H1 (cell line): Measurements from ENCODE around the gene TRPT1. TPM values are rescaled to one million over a fixed set of nuclear protein-coding genes. Genes with fewer than 3 reads are reported as not detected.

Experiments used
- CTCF ChIA-PET: fragments of 300-600 bp; sonication (Branson Sonifier 250); formaldehyde crosslinking; loops from one replicate; lab custom pipeline; 2021; ENCODE audit not compliant: partially characterized antibody; lab: Charles Lee
- POLR2A ChIA-PET: fragments of 300-600 bp; sonication (Branson Sonifier 250); formaldehyde crosslinking; loops from one replicate; lab custom pipeline; 2021; ENCODE audit warnings: inconsistent platforms; ENCODE audit not compliant: partially characterized antibody; lab: Charles Lee
- DNase-seq, 2 experiments: peaks; one replicate each; pipeline versions ENCODE4 v3.0.0 to v3.0.0-alpha.2; 2010 to 2022; ENCODE audit warnings: low spot score in 2 of 2, low read depth in 1 of 2, mixed read lengths in 1 of 2
- FAIRE-seq: peaks from 2 replicates; lab custom pipeline; 2011; peaks lifted over from hg19 to GRCh38; lab: Jason Lieb, UNC
- H2AFZ ChIP-seq: 2 replicates; pipeline ENCODE4 v1.8.1; 2012; ENCODE audit warnings: low read length, inconsistent platforms
- H2AK5ac ChIP-seq: 2 replicates; pipeline ENCODE4 v1.6.1; 2013; ENCODE audit warnings: low read depth, low read length
- H2BK120ac ChIP-seq: replicated peaks from 2 replicates; pipeline ENCODE3; 2013; ENCODE audit warnings: low read depth, low read length, inconsistent platforms
- H2BK12ac ChIP-seq: 2 replicates; pipeline ENCODE4 v1.6.1; 2013; ENCODE audit warnings: low read depth, low read length
- H2BK15ac ChIP-seq: 2 replicates; pipeline ENCODE4 v1.6.1; 2013; ENCODE audit warnings: low read length
- H2BK20ac ChIP-seq: 2 replicates; pipeline ENCODE4 v1.6.1; 2013; ENCODE audit warnings: low read length
- H2BK5ac ChIP-seq: 2 replicates; pipeline ENCODE4 v1.6.1; 2013; ENCODE audit warnings: low read depth, low read length
- H3K14ac ChIP-seq: 2 replicates; pipeline ENCODE4 v1.6.1; 2013; ENCODE audit warnings: inconsistent platforms; ENCODE audit not compliant: insufficient read length
- H3K18ac ChIP-seq: 2 replicates; pipeline ENCODE4 v1.6.1; 2013; ENCODE audit warnings: low read length; ENCODE audit errors: extremely low read depth
- H3K23ac ChIP-seq: 2 replicates; pipeline ENCODE4 v1.6.1; 2013; ENCODE audit warnings: inconsistent platforms; ENCODE audit not compliant: insufficient read length
- H3K23me2 ChIP-seq: 2 replicates; pipeline ENCODE4 v1.6.1; 2013; ENCODE audit warnings: low read depth, low read length
- H3K27ac ChIP-seq: 2 replicates; pipeline ENCODE4 v1.6.1; 2011; ENCODE audit warnings: low read depth, low read length, inconsistent platforms
- H3K27me3 ChIP-seq, 4 experiments: replicated peaks in 1 of 4; 1 replicate in 1 of 4; 2 replicates in 3 of 4; pipeline versions ENCODE4 v1.6.1 to v1.8.1; 2011 to 2013; ENCODE audit warnings: low read length in 3 of 4, mild to moderate bottlenecking in 3 of 4, inconsistent platforms in 2 of 4, mixed read lengths in 2 of 4, moderate library complexity in 1 of 4; ENCODE audit not compliant: control insufficient read depth in 3 of 4, insufficient read depth in 3 of 4; ENCODE audit errors: extremely low read depth in 1 of 4
- H3K36me3 ChIP-seq, 4 experiments: 2 replicates each; pipeline versions ENCODE4 v1.6.1 to v1.8.1; 2011 to 2013; ENCODE audit warnings: mild to moderate bottlenecking in 4 of 4, low read length in 3 of 4, moderate library complexity in 2 of 4, control low read depth in 1 of 4, inconsistent platforms in 1 of 4; ENCODE audit not compliant: insufficient read depth in 4 of 4, control insufficient read depth in 2 of 4
- H3K4ac ChIP-seq: replicated peaks from 2 replicates; pipeline ENCODE3; 2013; ENCODE audit warnings: low read length, low read depth, mixed read lengths, inconsistent platforms; ENCODE audit not compliant: insufficient read length
- H3K4me1 ChIP-seq, 4 experiments: replicated peaks in 1 of 4; 1 replicate in 1 of 4; 2 replicates in 3 of 4; pipeline versions ENCODE4 v1.6.1 to v1.8.1; 2011 to 2013; ENCODE audit warnings: low read length in 3 of 4, inconsistent platforms in 2 of 4, mixed read lengths in 1 of 4; ENCODE audit not compliant: insufficient read depth in 4 of 4, control insufficient read depth in 3 of 4
- H3K4me2 ChIP-seq, 2 experiments: 2 replicates each; pipeline versions ENCODE4 v1.6.1 to v1.8.1; 2011 to 2013; ENCODE audit warnings: low read depth in 2 of 2, low read length in 2 of 2, control low read depth in 1 of 2, inconsistent platforms in 1 of 2, mild to moderate bottlenecking in 1 of 2; ENCODE audit not compliant: insufficient read depth in 1 of 2
- H3K4me3 ChIP-seq, 4 experiments: fragments of 200-600, 300-600 bp in 1 of 4; sonication (generic), shearing (Covaris generic), sonication (Bioruptor Twin) in 1 of 4; 2 replicates each; pipeline versions ENCODE4 v1.5.1 to v1.8.1; 2011 to 2016; ENCODE audit warnings: low read length in 4 of 4, low read depth in 3 of 4, control low read depth in 2 of 4, inconsistent platforms in 2 of 4, mild to moderate bottlenecking in 2 of 4, mixed read lengths in 1 of 4, moderate library complexity in 1 of 4; ENCODE audit not compliant: insufficient read depth in 2 of 4; ENCODE audit errors: extremely low read depth in 1 of 4
- H3K56ac ChIP-seq: replicated peaks from 2 replicates; pipeline ENCODE3; 2013; ENCODE audit warnings: low read depth, mild to moderate bottlenecking, mixed read lengths, low read length, inconsistent platforms; ENCODE audit not compliant: insufficient read length
- H3K79me1 ChIP-seq: 2 replicates; pipeline ENCODE4 v1.6.1; 2013; ENCODE audit warnings: low read depth, low read length, control low read depth
- H3K79me2 ChIP-seq, 2 experiments: 2 replicates each; pipeline versions ENCODE4 v1.6.1 to v1.8.1; 2012 to 2013; ENCODE audit warnings: low read length in 2 of 2, mild to moderate bottlenecking in 2 of 2, inconsistent platforms in 1 of 2; ENCODE audit not compliant: insufficient read depth in 2 of 2, control insufficient read depth in 1 of 2
- H3K9ac ChIP-seq, 4 experiments: replicated peaks in 1 of 4; 1 replicate in 1 of 4; 2 replicates in 3 of 4; pipeline versions ENCODE4 v1.6.1 to v1.8.1; 2011 to 2013; ENCODE audit warnings: low read depth in 3 of 4, low read length in 3 of 4, control low read depth in 2 of 4, mild to moderate bottlenecking in 2 of 4, moderate library complexity in 2 of 4, inconsistent platforms in 1 of 4; ENCODE audit errors: extremely low read depth in 1 of 4
- H3K9me3 ChIP-seq, 2 experiments: 2 replicates each; pipeline versions ENCODE4 v1.6.1 to v1.8.1; 2012 to 2013; ENCODE audit warnings: mild to moderate bottlenecking in 2 of 2, moderate library complexity in 2 of 2, control low read depth in 1 of 2, inconsistent platforms in 1 of 2, low read depth in 1 of 2, low read length in 1 of 2, mixed read lengths in 1 of 2; ENCODE audit not compliant: insufficient read depth in 2 of 2
- H4K20me1 ChIP-seq, 2 experiments: replicated peaks in 1 of 2; 2 replicates each; pipeline versions ENCODE3 to v1.8.1; 2011 to 2013; ENCODE audit warnings: inconsistent platforms in 2 of 2, low read length in 2 of 2, mild to moderate bottlenecking in 1 of 2; ENCODE audit not compliant: insufficient read depth in 2 of 2, control insufficient read depth in 1 of 2
- H4K5ac ChIP-seq: 2 replicates; pipeline ENCODE4 v1.6.1; 2013; ENCODE audit warnings: low read length, low read depth, mixed read lengths, inconsistent platforms; ENCODE audit not compliant: insufficient read length
- H4K8ac ChIP-seq: 2 replicates; pipeline ENCODE4 v1.8.0; 2013; ENCODE audit warnings: mild to moderate bottlenecking, moderate library complexity, low read length, inconsistent platforms; ENCODE audit not compliant: insufficient read depth; ENCODE audit errors: extremely low read depth
- H4K91ac ChIP-seq: replicated peaks from 2 replicates; pipeline ENCODE3; 2013; ENCODE audit warnings: low read length, mixed read lengths, inconsistent platforms; ENCODE audit not compliant: insufficient read length
- CEBPB ChIP-seq: IDR thresholded peaks from 2 replicates; pipeline ENCODE4 v1.6.1; 2012; ENCODE audit warnings: low read depth, low read length
- WGBS, 2 experiments: shearing (Covaris generic) in 1 of 2; methylation state at CpG; one replicate each; pipeline versions ENCODE4 v1.1.6 to v1.1.7; 2013 to 2015; ENCODE audit warnings: low lambda C conversion rate in 2 of 2, mixed read lengths in 2 of 2, inconsistent platforms in 1 of 2, low coverage in 1 of 2, missing lambda C conversion rate in 1 of 2; ENCODE audit not compliant: insufficient replicate concordance in 2 of 2, insufficient coverage in 1 of 2, insufficient read length in 1 of 2; ENCODE audit errors: extremely low coverage in 1 of 2, missing lambda C conversion rate in 1 of 2; 5-methylcytosine and 5-hydroxymethylcytosine counted together
- polyA plus RNA-seq, 7 experiments: library from polyadenylated mRNA; depleted of rRNA in 3 of 7; stranded (reverse) in 5 of 7; unstranded in 2 of 7; fragments of >200 nt in 5 of 7; fragments of 200-250 nt in 2 of 7; gene quantifications; 1 replicate in 5 of 7; 2 replicates in 1 of 7; 4 replicates in 1 of 7; pipeline versions ENCODE4 v1.2.1 to v1.2.3, GENCODE V29; 2011 to 2013; ENCODE audit warnings: missing spikeins in 2 of 7, mixed read lengths in 2 of 7
- total RNA-seq: library from RNA; stranded (reverse); fragmentation: NEBNext Ultra II Directional; extraction: Animal tissue kit (Norgen Biotek cat#: 25700); gene quantifications from 2 replicates; pipeline ENCODE4 v1.2.1, GENCODE V29; 2021

Gene TRPT1
- total and polyA plus RNA-seq, 2 of the 8 experiments (the other 6 are each of a cell fraction or from before 2014, with no cell fraction given) = 34.5 to 74.6 TPM

- POLR2A ChIA-PET = interaction anchor here (0.6 to 12.4 kb wide), 5 partner anchors 14 to 112 kb away, joined by 3 to 186 read pairs (median 4); partner anchors contain the start of genes ESRRA and FERMT3
These were observed 33.6 kb downstream of the TRPT1 start for GRCh38 chr11:64192434-64192833.

More at GRCh38 chr11:64192434-64192833, 33.6 kb downstream of the TRPT1 start:
- no peak overlapping the region for H2BK15ac ChIP-seq
- H3K36me3 ChIP-seq = peaks cover 32 to 61% (median 50%) of the 10 kb centered on the region in 4 experiments
- H3K79me1 ChIP-seq = peaks cover 11% of the 10 kb centered on the region
- H4K91ac ChIP-seq = no peak overlapping the region
- H4K5ac ChIP-seq = no peak overlapping the region
- H3K4me1 ChIP-seq = peaks cover 0 to 2% (median 0%) of the 10 kb centered on the region in 4 experiments; a peak in 1 of 7 replicates
- CTCF ChIA-PET = interaction anchor here (1.4 to 4.0 kb wide), 3 partner anchors 13 to 51 kb away, joined by 3 to 30 read pairs (median 5); partner anchors contain the start of gene FERMT3
- FAIRE-seq (no peak), DNase-seq (no peak)
- no peaks in the 10 kb centered on the region for H3K9me3 ChIP-seq
- no peak overlapping the region for H3K4me3 ChIP-seq
- H3K23ac ChIP-seq = no peak overlapping the region
- H3K79me2 ChIP-seq = peaks cover 12 to 15% of the 10 kb centered on the region in 2 experiments
- H2BK20ac ChIP-seq = no peak overlapping the region
- H4K8ac ChIP-seq = no peak overlapping the region
- H4K20me1 ChIP-seq = peaks cover 18 to 28% of the 10 kb centered on the region in 2 experiments
- no peak overlapping the region for H3K56ac ChIP-seq
- H3K23me2 ChIP-seq = no peaks in the 10 kb centered on the region
- no peaks in the 10 kb centered on the region for H3K27me3 ChIP-seq
- no peak overlapping the region for H2BK120ac ChIP-seq
- TF ChIP-seq CEBPB = no peak
- H3K4me2 ChIP-seq = no peak overlapping the region
- no peak overlapping the region for H3K9ac ChIP-seq
- no peak overlapping the region for H3K18ac ChIP-seq
- H3K27ac ChIP-seq = no peak overlapping the region
- WGBS, 2 experiments = 94% methylated on average over 5 of the region's 5 CpGs; no CpG with 5 or more reads in 1 of the 2 experiments
- H2BK12ac ChIP-seq = no peak overlapping the region
- H2AFZ ChIP-seq = no peak overlapping the region
- H3K4ac ChIP-seq = no peak overlapping the region
- no peak overlapping the region for H2BK5ac ChIP-seq
- H2AK5ac ChIP-seq = no peak overlapping the region
- no peak overlapping the region for H3K14ac ChIP-seq
